Mesendoderm (in vitro differentiated cells): Measurements from ENCODE around the gene SOX6.

Source experiments
- DNase-seq: peaks from one replicate; pipeline ENCODE4 v3.0.0; 2013
- H2AK5ac ChIP-seq: 2 replicates; pipeline ENCODE4 v1.6.1; 2013; ENCODE audit warnings: low read length, inconsistent platforms
- H2BK120ac ChIP-seq: 2 replicates; pipeline ENCODE4 v1.6.1; 2013; ENCODE audit warnings: low read depth, mild to moderate bottlenecking, low read length, moderate library complexity, mixed read lengths
- H2BK15ac ChIP-seq: replicated peaks from 2 replicates; pipeline ENCODE4 v1.6.1; 2013; ENCODE audit warnings: low read depth, mild to moderate bottlenecking, moderate library complexity
- H2BK5ac ChIP-seq: 2 replicates; pipeline ENCODE4 v1.6.1; 2013; ENCODE audit warnings: low read length, inconsistent platforms
- H3K18ac ChIP-seq: 2 replicates; pipeline ENCODE4 v1.6.1; 2013; ENCODE audit warnings: mild to moderate bottlenecking, low read length, mixed read lengths
- H3K23ac ChIP-seq: one replicate; pipeline ENCODE4 v1.6.1; 2013; ENCODE audit warnings: low read length
- H3K27ac ChIP-seq: 2 replicates; pipeline ENCODE4 v1.5.1; 2013; ENCODE audit warnings: low read depth, mild to moderate bottlenecking, inconsistent platforms, low read length, moderate library complexity
- H3K27me3 ChIP-seq: 2 replicates; pipeline ENCODE4 v1.6.1; 2013; ENCODE audit warnings: low read length, control low read depth, mild to moderate bottlenecking, inconsistent platforms; ENCODE audit not compliant: insufficient read depth, poor library complexity
- H3K36me3 ChIP-seq: 2 replicates; pipeline ENCODE4 v1.6.1; 2013; ENCODE audit warnings: low read length, inconsistent platforms; ENCODE audit not compliant: control insufficient read depth, insufficient read depth
- H3K4ac ChIP-seq: one replicate; pipeline ENCODE4 v1.6.1; 2013; ENCODE audit warnings: low read depth, mild to moderate bottlenecking, low read length, moderate library complexity
- H3K4me1 ChIP-seq: 2 replicates; pipeline ENCODE4 v1.6.1; 2013; ENCODE audit warnings: low read depth, low read length, inconsistent platforms; ENCODE audit not compliant: control insufficient read depth
- H3K4me2 ChIP-seq: 2 replicates; pipeline ENCODE4 v1.6.1; 2013; ENCODE audit warnings: low read length
- H3K4me3 ChIP-seq: 2 replicates; pipeline ENCODE4 v1.5.1; 2013; ENCODE audit warnings: mild to moderate bottlenecking, low read length
- H3K56ac ChIP-seq: one replicate; pipeline ENCODE4 v1.6.1; 2013; ENCODE audit warnings: low read length
- H3K79me1 ChIP-seq: 2 replicates; pipeline ENCODE4 v1.6.1; 2013; ENCODE audit warnings: low read length, inconsistent platforms
- H3K79me2 ChIP-seq: 2 replicates; pipeline ENCODE4 v1.6.1; 2013; ENCODE audit warnings: mild to moderate bottlenecking, low read length; ENCODE audit not compliant: control insufficient read depth, insufficient read depth
- H3K9ac ChIP-seq: 2 replicates; pipeline ENCODE4 v1.6.1; 2013; ENCODE audit warnings: low read length, inconsistent platforms
- H4K5ac ChIP-seq: one replicate; pipeline ENCODE4 v1.6.1; 2013; ENCODE audit warnings: low read length
- H4K8ac ChIP-seq: one replicate; pipeline ENCODE4 v1.6.1; 2013; ENCODE audit warnings: low read depth, mild to moderate bottlenecking, control low read depth, low read length, moderate library complexity
- WGBS: extraction: QIAGEN DNeasy Blood & Tissue Kit; methylation state at CpG from one replicate; pipeline ENCODE4 v1.1.7; 2013; ENCODE audit warnings: low lambda C conversion rate, missing lambda C conversion rate; ENCODE audit not compliant: insufficient coverage; ENCODE audit errors: extremely low coverage; 5-methylcytosine and 5-hydroxymethylcytosine counted together

Gene SOX6

GRCh38 chr11:16289541-16289940 lies 66.8 kb downstream of the SOX6 start:
- H2BK120ac ChIP-seq, result no peak overlapping the region
- H3K23ac ChIP-seq, result no peak overlapping the region
- H4K5ac ChIP-seq, result no peak overlapping the region
- no peak overlapping the region for H2BK5ac ChIP-seq
- H3K36me3 ChIP-seq, result no peaks in the 10 kb centered on the region
- no peaks in the 10 kb centered on the region for H3K79me2 ChIP-seq
- WGBS, result no CpG with 5 or more reads among the region's 3 CpGs
- no peak overlapping the region for H2BK15ac ChIP-seq
- H3K79me1 ChIP-seq, result no peaks in the 10 kb centered on the region
- no peak overlapping the region for H3K4me3 ChIP-seq
- no peaks in the 10 kb centered on the region for H3K4me1 ChIP-seq
- H3K18ac ChIP-seq, result no peak overlapping the region
- no peak overlapping the region for H3K56ac ChIP-seq
- DNase-seq, result no peak
- no peaks in the 10 kb centered on the region for H3K27me3 ChIP-seq
- no peak overlapping the region for H3K9ac ChIP-seq
- H2AK5ac ChIP-seq, result no peak overlapping the region
- no peak overlapping the region for H3K4ac ChIP-seq
- no peak overlapping the region for H3K4me2 ChIP-seq
- no peak overlapping the region for H3K27ac ChIP-seq
- no peak overlapping the region for H4K8ac ChIP-seq

- Histone ChIP-seq H3K18ac (no peak overlapping the region), H3K4me1 (no peaks in the 10 kb centered on the region), H3K9ac (no peak overlapping the region), H3K4me3 (no peak overlapping the region), H3K4me2 (no peak overlapping the region), H2AK5ac (no peak overlapping the region), H2BK5ac (no peak overlapping the region), H3K4ac (no peak overlapping the region), H2BK15ac (no peak overlapping the region), H3K27me3 (no peaks in the 10 kb centered on the region), H3K36me3 (no peaks in the 10 kb centered on the region), H3K79me2 (no peaks in the 10 kb centered on the region), H3K56ac (no peak overlapping the region), H2BK120ac (no peak overlapping the region), H3K23ac (no peak overlapping the region), H3K79me1 (no peaks in the 10 kb centered on the region), H4K8ac (no peak overlapping the region), H3K27ac (no peak overlapping the region), H4K5ac (no peak overlapping the region)
- WGBS, result no CpG with 5 or more reads among the region's 3 CpGs
- DNase-seq, result no peak
These were observed 68.6 kb downstream of the SOX6 start for GRCh38 chr11:16287630-16288280.

- DNase-seq, result no peak
- Histone ChIP-seq H3K36me3 (no peaks in the 10 kb centered on the region), H3K4me1 (no peaks in the 10 kb centered on the region), H3K27me3 (no peaks in the 10 kb centered on the region), H2AK5ac (no peak overlapping the region), H3K79me1 (no peaks in the 10 kb centered on the region), H2BK5ac (no peak overlapping the region), H3K56ac (no peak overlapping the region), H3K9ac (no peak overlapping the region), H4K8ac (no peak overlapping the region), H3K4me3 (no peak overlapping the region), H3K79me2 (no peaks in the 10 kb centered on the region), H2BK15ac (no peak overlapping the region), H3K27ac (no peak overlapping the region), H3K4ac (no peak overlapping the region), H2BK120ac (no peak overlapping the region), H3K4me2 (no peak overlapping the region), H3K23ac (no peak overlapping the region), H4K5ac (no peak overlapping the region), H3K18ac (no peak overlapping the region)
- no CpG with 5 or more reads among the region's 3 CpGs for WGBS
These were observed 70.3 kb downstream of the SOX6 start for GRCh38 chr11:16286095-16286494.

GRCh38 chr11:16280256-16280682 lies 76.1 kb downstream of the SOX6 start:
- no peak overlapping the region for H4K8ac ChIP-seq
- H2BK120ac ChIP-seq, result no peak overlapping the region
- no peak for DNase-seq
- H3K27ac ChIP-seq, result no peak overlapping the region
- no peaks in the 10 kb centered on the region for H3K4me1 ChIP-seq
- WGBS, result 100% methylated on average over 1 of the region's 5 CpGs
- H3K9ac ChIP-seq, result no peak overlapping the region
- H3K79me1 ChIP-seq, result no peaks in the 10 kb centered on the region
- H2BK5ac ChIP-seq, result no peak overlapping the region
- H3K18ac ChIP-seq, result no peak overlapping the region
- no peak overlapping the region for H3K4me2 ChIP-seq
- no peaks in the 10 kb centered on the region for H3K36me3 ChIP-seq
- H3K27me3 ChIP-seq, result no peaks in the 10 kb centered on the region
- no peaks in the 10 kb centered on the region for H3K79me2 ChIP-seq
- H3K4ac ChIP-seq, result no peak overlapping the region
- no peak overlapping the region for H3K4me3 ChIP-seq
- H3K23ac ChIP-seq, result no peak overlapping the region
- no peak overlapping the region for H4K5ac ChIP-seq
- H2AK5ac ChIP-seq, result no peak overlapping the region
- H3K56ac ChIP-seq, result no peak overlapping the region
- no peak overlapping the region for H2BK15ac ChIP-seq

GRCh38 chr11:16279524-16279923 lies 76.8 kb downstream of the SOX6 start:
- H3K4me3 ChIP-seq, result no peak overlapping the region
- H3K79me2 ChIP-seq, result no peaks in the 10 kb centered on the region
- no peak overlapping the region for H4K8ac ChIP-seq
- no peak overlapping the region for H2BK5ac ChIP-seq
- H3K4me1 ChIP-seq, result no peaks in the 10 kb centered on the region
- H2BK120ac ChIP-seq, result no peak overlapping the region
- H3K27me3 ChIP-seq, result no peaks in the 10 kb centered on the region
- H3K36me3 ChIP-seq, result no peaks in the 10 kb centered on the region
- no peak overlapping the region for H2AK5ac ChIP-seq
- H3K18ac ChIP-seq, result no peak overlapping the region
- H3K4ac ChIP-seq, result no peak overlapping the region
- H2BK15ac ChIP-seq, result no peak overlapping the region
- no peak overlapping the region for H3K23ac ChIP-seq
- H3K27ac ChIP-seq, result no peak overlapping the region
- H4K5ac ChIP-seq, result no peak overlapping the region
- no peak for DNase-seq
- H3K4me2 ChIP-seq, result no peak overlapping the region
- H3K9ac ChIP-seq, result no peak overlapping the region
- H3K56ac ChIP-seq, result no peak overlapping the region
- no peaks in the 10 kb centered on the region for H3K79me1 ChIP-seq

GRCh38 chr11:16278979-16279378 lies 77.4 kb downstream of the SOX6 start:
- no peak overlapping the region for H4K5ac ChIP-seq
- H3K27me3 ChIP-seq, result no peaks in the 10 kb centered on the region
- H3K18ac ChIP-seq, result no peak overlapping the region
- no peak overlapping the region for H3K23ac ChIP-seq
- H3K4me1 ChIP-seq, result no peaks in the 10 kb centered on the region
- no peak overlapping the region for H3K4ac ChIP-seq
- H2BK5ac ChIP-seq, result no peak overlapping the region
- H3K4me2 ChIP-seq, result no peak overlapping the region
- H3K56ac ChIP-seq, result no peak overlapping the region
- no peak overlapping the region for H2BK15ac ChIP-seq
- no peak overlapping the region for H2BK120ac ChIP-seq
- no peak overlapping the region for H3K27ac ChIP-seq
- H3K79me1 ChIP-seq, result no peaks in the 10 kb centered on the region
- H3K36me3 ChIP-seq, result no peaks in the 10 kb centered on the region
- no peak for DNase-seq
- H4K8ac ChIP-seq, result no peak overlapping the region
- H3K4me3 ChIP-seq, result no peak overlapping the region
- H3K9ac ChIP-seq, result no peak overlapping the region
- no CpG with 5 or more reads among the region's 1 CpG for WGBS
- H2AK5ac ChIP-seq, result no peak overlapping the region
- H3K79me2 ChIP-seq, result no peaks in the 10 kb centered on the region
